ENCODE data around the gene ORM1. TPM values are rescaled to one million over a fixed set of nuclear protein-coding genes. Genes with fewer than 3 reads are reported as not detected.

The ORM1 gene
- total RNA-seq, 1 experiment from 2014 or later: not detected

GRCh38 chr9:114300846-114301797 is 21.8 kb upstream of the ORM1 start:
- Mint-ChIP-seq H3K27ac (ENCODE audit: low read depth, unreplicated experiment) (no peak overlapping the region), H3K4me3 (ENCODE audit: unreplicated experiment) (no peak overlapping the region), H3K36me3 (ENCODE audit: insufficient read depth, unreplicated experiment) (no peaks in the 10 kb centered on the region), H3K4me1 (ENCODE audit: insufficient read depth, unreplicated experiment) (no peaks in the 10 kb centered on the region), H3K9me3 (ENCODE audit: unreplicated experiment) (no peaks in the 10 kb centered on the region), H3K27me3 (ENCODE audit: insufficient read depth, unreplicated experiment) (no peaks in the 10 kb centered on the region)
- no TSS peak for BruUV-seq (replicated peaks)
- no peak for TF ChIP-seq CTCF (IDR thresholded peaks at IDR 0.05; ENCODE audit: unreplicated experiment)
- intact Hi-C loops (cut with micrococcal nuclease): no loop called here
- no peak for DNase-seq (ENCODE audit: unreplicated experiment)
- POLR2A ChIA-PET: no interaction called here
- CTCF ChIA-PET: interaction anchor here (2.5 to 2.8 kb wide), 2 partner anchors 10 to 218 kb away, joined by 10 to 16 read pairs; no protein-coding TSS in a partner anchor

GRCh38 chr9:114301798-114302565 is 20.9 kb upstream of the ORM1 start:
- H3K9me3 Mint-ChIP-seq (ENCODE audit: unreplicated experiment): no peaks in the 10 kb centered on the region
- intact Hi-C loops (cut with micrococcal nuclease): no loop called here
- no peaks in the 10 kb centered on the region for H3K4me1 Mint-ChIP-seq (ENCODE audit: insufficient read depth, unreplicated experiment)
- DNase-seq (ENCODE audit: unreplicated experiment): no peak
- no peak for TF ChIP-seq CTCF (IDR thresholded peaks at IDR 0.05; ENCODE audit: unreplicated experiment)
- ChIA-PET POLR2A (no interaction called here), CTCF (interaction anchor here (0.6 to 1.4 kb wide), 5 partner anchors 11 to 420 kb away, joined by 3 to 5 read pairs (median 4); no protein-coding TSS in a partner anchor)
- no peaks in the 10 kb centered on the region for H3K27me3 Mint-ChIP-seq (ENCODE audit: insufficient read depth, unreplicated experiment)
- no peaks in the 10 kb centered on the region for H3K36me3 Mint-ChIP-seq (ENCODE audit: insufficient read depth, unreplicated experiment)
- H3K27ac Mint-ChIP-seq (ENCODE audit: low read depth, unreplicated experiment): no peak overlapping the region
- no TSS peak for BruUV-seq (replicated peaks)
- no peak overlapping the region for H3K4me3 Mint-ChIP-seq (ENCODE audit: unreplicated experiment)

- intact Hi-C loops (cut with micrococcal nuclease): no loop called here
- Mint-ChIP-seq H3K4me1 (ENCODE audit: insufficient read depth, unreplicated experiment) (no peaks in the 10 kb centered on the region), H3K27me3 (ENCODE audit: insufficient read depth, unreplicated experiment) (no peaks in the 10 kb centered on the region), H3K4me3 (ENCODE audit: unreplicated experiment) (no peak overlapping the region), H3K27ac (ENCODE audit: low read depth, unreplicated experiment) (no peak overlapping the region), H3K9me3 (ENCODE audit: unreplicated experiment) (no peaks in the 10 kb centered on the region), H3K36me3 (ENCODE audit: insufficient read depth, unreplicated experiment) (no peaks in the 10 kb centered on the region)
- POLR2A ChIA-PET: no interaction called here
- BruUV-seq (replicated peaks): no TSS peak
- CTCF ChIA-PET: interaction anchor here (0.6 to 1.4 kb wide), 4 partner anchors 56 to 421 kb away, joined by 3 to 5 read pairs (median 4); no protein-coding TSS in a partner anchor
- no peak for TF ChIP-seq CTCF (IDR thresholded peaks at IDR 0.05; ENCODE audit: unreplicated experiment)
- no peak for DNase-seq (ENCODE audit: unreplicated experiment)
Measured at GRCh38 chr9:114302727-114303126, 20.2 kb upstream of the ORM1 start.

- H3K27ac Mint-ChIP-seq (ENCODE audit: low read depth, unreplicated experiment): no peak overlapping the region
- DNase-seq (ENCODE audit: unreplicated experiment): no peak
- no peak for TF ChIP-seq CTCF (IDR thresholded peaks at IDR 0.05; ENCODE audit: unreplicated experiment)
- intact Hi-C loops (cut with micrococcal nuclease): no loop called here
- POLR2A ChIA-PET: no interaction called here
- CTCF ChIA-PET: interaction anchor here (0.5 to 1.6 kb wide), 5 partner anchors 18 to 572 kb away, joined by 3 to 7 read pairs (median 5); partner anchors contain the start of gene AMBP
- H3K9me3 Mint-ChIP-seq (ENCODE audit: unreplicated experiment): no peaks in the 10 kb centered on the region
- H3K4me1 Mint-ChIP-seq (ENCODE audit: insufficient read depth, unreplicated experiment): no peaks in the 10 kb centered on the region
- BruUV-seq (replicated peaks): no TSS peak
- no peak overlapping the region for H3K4me3 Mint-ChIP-seq (ENCODE audit: unreplicated experiment)
- H3K27me3 Mint-ChIP-seq (ENCODE audit: insufficient read depth, unreplicated experiment): no peaks in the 10 kb centered on the region
- H3K36me3 Mint-ChIP-seq (ENCODE audit: insufficient read depth, unreplicated experiment): no peaks in the 10 kb centered on the region
Measured at GRCh38 chr9:114303571-114303970, 19.3 kb upstream of the ORM1 start.
